Right lobe of liver (tissue), 6 donors: ENCODE data around the gene OXT. TPM values are rescaled to one million over a fixed set of nuclear protein-coding genes. Genes with fewer than 3 reads are reported as not detected.

ENCODE experiments used
- ATAC-seq, 4 donors: fragments of 200-7000 bp; cut with Tn5 transposase; one replicate each; pipeline ENCODE4 v1.9.1; 2020; ENCODE audit warnings: mild to moderate bottlenecking in 4 of 4, moderate library complexity in 4 of 4
- DNase-seq, 3 donors: peaks; one replicate each; pipeline ENCODE4 v3.0.0-alpha.2; 2020
- H3K27ac ChIP-seq, 3 donors: fragments of 200-600 bp; one replicate each; pipeline ENCODE4 v1.8.0; 2022
- H3K27me3 ChIP-seq, 2 donors: fragments of 200-600 bp; one replicate each; pipeline ENCODE4 v1.8.0; 2022
- H3K36me3 ChIP-seq, 4 donors: fragments of 200-600 bp; sonication (generic) in 1 of 4; one replicate each; pipeline versions ENCODE4 v1.5.1 to v1.8.0; 2017 to 2022; ENCODE audit warnings: control low read depth in 1 of 4
- H3K4me1 ChIP-seq, 4 donors: fragments of 200-600 bp; sonication (generic) in 1 of 4; one replicate each; pipeline versions ENCODE4 v1.5.1 to v1.8.0; 2017 to 2022; ENCODE audit warnings: control low read depth in 1 of 4
- H3K4me3 ChIP-seq, 3 donors: fragments of 200-600 bp; one replicate each; pipeline ENCODE4 v1.8.0; 2022
- H3K9me3 ChIP-seq, 4 donors: fragments of 200-600 bp; sonication (generic) in 1 of 4; one replicate each; pipeline versions ENCODE4 v1.5.1 to v1.8.0; 2017 to 2022; ENCODE audit warnings: control low read depth in 1 of 4
- POLR2A ChIP-seq: fragments of 450-650 bp; IDR thresholded peaks from one replicate; pipeline ENCODE4 v1.6.1; 2017; ENCODE audit warnings: antibody characterized with exemption, mild to moderate bottlenecking
- WGBS: methylation state at CpG from one replicate; pipeline ENCODE4 v1.1.6; 2018; ENCODE audit warnings: low coverage, low lambda C conversion rate; ENCODE audit not compliant: insufficient coverage; ENCODE audit errors: missing lambda C conversion rate; 5-methylcytosine and 5-hydroxymethylcytosine counted together
- intact Hi-C, 2 donors: fragments of 100-400 bp; cut with DNase I; formaldehyde crosslinking; loops; one replicate each; pipeline versions ENCODE4 v1.11.2 to v1.14.1; 2022
- total RNA-seq, 6 experiments: library from RNA; depleted of rRNA in 2 of 6; stranded (reverse); fragments of >200 nt in 2 of 6; fragmentation: NEBNext Ultra II Directional in 3 of 6; extraction: Animal tissue kit (Norgen Biotek cat#: 25700) in 3 of 6; gene quantifications; one replicate each; pipeline versions ENCODE4 v1.1.0 to v1.2.4, GENCODE V29; 2016 to 2023
- TF ChIP-seq, protein P1 (sequence below), 4 donors: fragments of 200-600 bp in 3 of 4; fragments of 450-650 bp in 1 of 4; IDR thresholded peaks; one replicate each; pipeline versions ENCODE4 v1.5.1 to v1.8.0; 2016 to 2022; ENCODE audit warnings: antibody characterized with exemption in 4 of 4, mild to moderate bottlenecking in 2 of 4
- donor health status: DM: no; HTN: yes; CAD: no.
- donor health status: DM: no; HTN: no; CAD: no.
- donor health status: DM: no; HTN: no; CAD: no.
- donor health status: DM: no; HTN: yes; CAD: no.
- donor health status: DM: no; HTN: yes; CAD: no.

The OXT gene
- total RNA-seq, 6 experiments from 2014 or later: 1.8 to 41.2 (median 7.0) TPM

DNA sequence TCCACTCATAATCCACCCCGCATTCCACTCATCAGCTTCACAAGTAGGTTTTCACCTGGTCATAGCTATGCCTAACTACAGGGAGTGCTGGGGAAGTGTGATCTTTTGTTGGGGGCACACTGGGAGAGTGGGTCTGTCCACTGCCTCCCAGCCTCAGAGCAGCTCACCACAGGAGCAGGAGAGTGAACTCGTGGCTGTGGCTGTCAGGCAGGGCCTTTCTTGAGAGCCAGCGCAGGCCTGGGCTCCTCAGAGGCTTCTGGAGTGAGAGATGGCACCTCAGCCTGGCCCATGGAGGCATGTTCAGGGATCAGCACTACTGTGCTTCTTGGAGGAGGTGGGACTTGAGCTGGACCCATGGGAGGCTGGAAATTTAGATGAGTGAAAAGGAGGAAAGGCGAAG, 32.0 kb upstream of the OXT start:
- Histone ChIP-seq H3K36me3 (peaks cover 0 to 19% (median 6%) of the 10 kb centered on the region in 4 donors), H3K9me3 (no peaks in the 10 kb centered on the region), H3K27ac (no peak overlapping the region), H3K4me1 (peaks cover 0 to 16% (median 3%) of the 10 kb centered on the region in 4 donors), H3K27me3 (no peaks in the 10 kb centered on the region), H3K4me3 (no peak overlapping the region)
- intact Hi-C loops: no loop called here
- ATAC-seq (no peak), DNase-seq (no peak)
- 100% methylated on average over 2 of the region's 4 CpGs for WGBS
- TF ChIP-seq POLR2A: no peak
- TF ChIP-seq, protein P1, sequence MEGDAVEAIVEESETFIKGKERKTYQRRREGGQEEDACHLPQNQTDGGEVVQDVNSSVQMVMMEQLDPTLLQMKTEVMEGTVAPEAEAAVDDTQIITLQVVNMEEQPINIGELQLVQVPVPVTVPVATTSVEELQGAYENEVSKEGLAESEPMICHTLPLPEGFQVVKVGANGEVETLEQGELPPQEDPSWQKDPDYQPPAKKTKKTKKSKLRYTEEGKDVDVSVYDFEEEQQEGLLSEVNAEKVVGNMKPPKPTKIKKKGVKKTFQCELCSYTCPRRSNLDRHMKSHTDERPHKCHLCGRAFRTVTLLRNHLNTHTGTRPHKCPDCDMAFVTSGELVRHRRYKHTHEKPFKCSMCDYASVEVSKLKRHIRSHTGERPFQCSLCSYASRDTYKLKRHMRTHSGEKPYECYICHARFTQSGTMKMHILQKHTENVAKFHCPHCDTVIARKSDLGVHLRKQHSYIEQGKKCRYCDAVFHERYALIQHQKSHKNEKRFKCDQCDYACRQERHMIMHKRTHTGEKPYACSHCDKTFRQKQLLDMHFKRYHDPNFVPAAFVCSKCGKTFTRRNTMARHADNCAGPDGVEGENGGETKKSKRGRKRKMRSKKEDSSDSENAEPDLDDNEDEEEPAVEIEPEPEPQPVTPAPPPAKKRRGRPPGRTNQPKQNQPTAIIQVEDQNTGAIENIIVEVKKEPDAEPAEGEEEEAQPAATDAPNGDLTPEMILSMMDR (IDR thresholded peaks at IDR 0.05): no peak

DNA sequence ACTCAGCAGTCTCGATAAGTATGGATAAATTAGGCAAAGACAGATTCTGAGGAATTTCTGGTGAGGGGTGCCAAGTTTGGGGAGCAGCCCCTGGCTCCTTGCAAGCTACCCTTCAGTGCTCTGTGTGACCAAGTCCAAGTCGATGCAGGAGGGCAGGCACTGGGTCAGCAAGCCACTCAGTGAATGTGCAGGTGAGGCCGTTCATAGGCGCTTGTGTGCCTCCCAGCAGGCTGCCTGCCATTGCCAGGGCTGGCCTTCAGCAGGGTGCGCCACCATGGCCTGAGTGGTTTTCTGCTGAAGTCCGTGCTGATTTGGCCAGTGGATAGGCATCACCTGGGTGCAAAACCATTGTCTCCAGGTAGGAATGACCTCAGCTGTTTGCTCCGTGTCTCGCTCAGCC, 31.3 kb upstream of the OXT start:
- DNase-seq (no peak), ATAC-seq (no peak)
- peaks cover 0 to 16% (median 3%) of the 10 kb centered on the region in 4 donors for H3K4me1 ChIP-seq
- intact Hi-C loops: loop anchor here in 1 of 2 donors (10.0 kb wide), 1 partner anchor 75 kb away; no protein-coding TSS in a partner anchor
- no peaks in the 10 kb centered on the region for H3K27me3 ChIP-seq
- H3K27ac ChIP-seq: no peak overlapping the region
- no peaks in the 10 kb centered on the region for H3K9me3 ChIP-seq
- 86% methylated on average over 3 of the region's 8 CpGs for WGBS
- no peak overlapping the region for H3K4me3 ChIP-seq
- H3K36me3 ChIP-seq: peaks cover 0 to 19% (median 6%) of the 10 kb centered on the region in 4 donors
- TF ChIP-seq POLR2A: no peak
- TF ChIP-seq, protein P1 (IDR thresholded peaks at IDR 0.05): no peak

DNA sequence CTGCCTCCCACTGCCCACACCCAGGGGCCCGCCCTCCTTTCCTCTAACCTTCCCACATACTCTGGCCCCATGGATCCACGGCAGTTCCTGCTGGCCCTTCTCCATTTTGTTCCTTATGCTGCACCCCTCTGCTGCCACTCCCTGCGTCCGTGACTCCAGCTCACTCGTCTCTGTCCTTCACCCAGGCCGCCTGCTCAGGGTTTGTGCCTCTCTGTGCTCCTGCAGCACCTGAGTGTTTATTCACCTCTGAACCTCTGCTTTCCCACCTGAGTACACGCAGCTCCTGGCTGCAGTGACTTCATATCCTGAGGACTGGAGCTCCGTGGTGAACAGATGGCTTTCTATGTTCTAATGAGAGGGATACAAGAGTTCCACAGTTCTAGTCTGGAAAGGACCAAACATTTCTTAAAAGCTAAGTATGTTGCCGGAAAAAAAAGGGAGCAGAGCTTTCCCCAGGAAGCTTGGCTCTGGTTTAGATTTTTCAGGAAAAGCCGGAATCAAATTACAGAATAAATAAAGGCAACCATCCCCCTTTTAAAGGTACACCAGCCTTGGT, 29.5 kb upstream of the OXT start:
- 9% methylated on average over 10 of the region's 10 CpGs for WGBS
- Histone ChIP-seq H3K4me1 (peaks cover 0 to 20% (median 5%) of the 10 kb centered on the region in 4 donors), H3K27ac (peak overlapping the region; percentile 50 to 83 (median 59)), H3K36me3 (peaks cover 0 to 8% (median 0%) of the 10 kb centered on the region in 4 donors), H3K27me3 (no peaks in the 10 kb centered on the region), H3K4me3 (peak overlapping the region in 2 of 3 donors; percentile 31 to 50), H3K9me3 (no peaks in the 10 kb centered on the region)
- ATAC-seq (peak in 3 of 4 donors; percentile 2 to 5 (median 4)), DNase-seq (peak in 1 of 3 donors; percentile 62)
- TF ChIP-seq, protein P1 (IDR thresholded peaks at IDR 0.05): no peak
- TF ChIP-seq POLR2A: peak; percentile 14
- intact Hi-C loops: loop anchor here in 1 of 2 donors (10.0 kb wide), 1 partner anchor 73 kb away; no protein-coding TSS in a partner anchor

DNA sequence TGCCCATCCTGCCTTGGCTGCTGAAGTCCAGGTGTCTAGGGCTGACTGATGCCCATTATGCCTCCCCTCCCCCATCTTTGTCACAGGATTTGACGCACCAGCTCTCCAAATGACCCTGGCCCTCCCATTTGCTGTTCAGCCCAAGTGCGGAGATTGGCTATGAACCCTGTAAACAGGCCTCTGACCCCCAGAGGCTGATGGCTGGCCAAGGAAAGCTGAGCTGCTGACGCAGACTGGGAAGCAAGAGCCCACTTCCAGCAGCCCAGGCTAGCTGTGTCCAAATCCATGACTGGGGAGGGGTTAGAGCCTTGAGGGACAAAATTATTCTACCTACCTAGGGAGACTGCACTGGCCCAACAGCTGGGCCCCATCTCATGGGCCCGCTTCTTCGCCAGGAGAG, 28.8 kb upstream of the OXT start:
- no peak for TF ChIP-seq POLR2A
- TF ChIP-seq, protein P1 (IDR thresholded peaks at IDR 0.05): no peak
- Histone ChIP-seq H3K27ac (peak overlapping the region in 2 of 3 donors; percentile 50 to 83), H3K27me3 (no peaks in the 10 kb centered on the region), H3K4me3 (peak overlapping the region in 1 of 3 donors; percentile 31), H3K36me3 (peaks cover 0 to 6% (median 0%) of the 10 kb centered on the region in 4 donors), H3K9me3 (no peaks in the 10 kb centered on the region), H3K4me1 (peaks cover 0 to 23% (median 5%) of the 10 kb centered on the region in 4 donors)
- DNase-seq: peak; percentile 48 to 87 (median 86)
- peak in 3 of 4 donors; percentile 10 to 45 (median 12) for ATAC-seq
- WGBS: no CpG with 5 or more reads among the region's 5 CpGs
- intact Hi-C loops: loop anchor here in 1 of 2 donors (10.0 kb wide), 1 partner anchor 72 kb away; no protein-coding TSS in a partner anchor
